ENCODE data around the gene SCNN1A.

GRCh38 chr12:6334359-6334758, 41.0 kb downstream of the SCNN1A start:
- TF ChIP-seq, protein P1, sequence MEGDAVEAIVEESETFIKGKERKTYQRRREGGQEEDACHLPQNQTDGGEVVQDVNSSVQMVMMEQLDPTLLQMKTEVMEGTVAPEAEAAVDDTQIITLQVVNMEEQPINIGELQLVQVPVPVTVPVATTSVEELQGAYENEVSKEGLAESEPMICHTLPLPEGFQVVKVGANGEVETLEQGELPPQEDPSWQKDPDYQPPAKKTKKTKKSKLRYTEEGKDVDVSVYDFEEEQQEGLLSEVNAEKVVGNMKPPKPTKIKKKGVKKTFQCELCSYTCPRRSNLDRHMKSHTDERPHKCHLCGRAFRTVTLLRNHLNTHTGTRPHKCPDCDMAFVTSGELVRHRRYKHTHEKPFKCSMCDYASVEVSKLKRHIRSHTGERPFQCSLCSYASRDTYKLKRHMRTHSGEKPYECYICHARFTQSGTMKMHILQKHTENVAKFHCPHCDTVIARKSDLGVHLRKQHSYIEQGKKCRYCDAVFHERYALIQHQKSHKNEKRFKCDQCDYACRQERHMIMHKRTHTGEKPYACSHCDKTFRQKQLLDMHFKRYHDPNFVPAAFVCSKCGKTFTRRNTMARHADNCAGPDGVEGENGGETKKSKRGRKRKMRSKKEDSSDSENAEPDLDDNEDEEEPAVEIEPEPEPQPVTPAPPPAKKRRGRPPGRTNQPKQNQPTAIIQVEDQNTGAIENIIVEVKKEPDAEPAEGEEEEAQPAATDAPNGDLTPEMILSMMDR (IDR thresholded peaks at IDR 0.05), result no peak
- no peak for TF ChIP-seq POLR2AphosphoS5 (IDR thresholded peaks at IDR 0.05)
- no peak for TF ChIP-seq POLR2A (IDR thresholded peaks at IDR 0.05; ENCODE audit: low read depth)
- TF ChIP-seq EP300 (IDR thresholded peaks at IDR 0.05), result no peak

Measured in esophagus muscularis mucosa (tissue), 4 donors.